Measurements from ENCODE around the gene PNKD.

The PNKD gene

DNA sequence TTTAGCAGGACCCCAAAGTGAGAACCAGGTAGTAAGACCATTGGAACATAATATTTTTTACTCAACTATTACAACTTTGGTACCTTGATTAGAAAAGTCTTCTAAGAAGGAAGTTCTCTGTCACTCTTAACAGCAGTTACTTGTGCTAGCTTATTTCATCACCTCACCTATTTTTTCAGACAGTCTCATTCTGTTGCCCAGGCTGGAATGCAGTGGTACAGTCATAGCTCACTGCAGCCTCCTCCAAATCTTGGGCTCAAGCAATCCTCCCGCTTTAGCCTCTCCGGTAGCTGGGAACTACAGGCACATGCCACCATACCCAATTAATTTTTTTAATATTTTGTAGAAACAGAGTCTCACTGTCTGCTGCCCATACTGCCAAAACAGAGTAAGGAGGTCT, 35.3 kb upstream of the PNKD start:
- H3K79me2 ChIP-seq (ENCODE audit: low read length) = peaks cover 76% of the 10 kb centered on the region
- peaks cover 38% of the 10 kb centered on the region for H4K20me1 ChIP-seq (ENCODE audit: insufficient read depth, low read length)
- TF ChIP-seq EZH2phosphoT487 (IDR thresholded peaks at IDR 0.05; ENCODE audit: low read depth) = no peak

DNA sequence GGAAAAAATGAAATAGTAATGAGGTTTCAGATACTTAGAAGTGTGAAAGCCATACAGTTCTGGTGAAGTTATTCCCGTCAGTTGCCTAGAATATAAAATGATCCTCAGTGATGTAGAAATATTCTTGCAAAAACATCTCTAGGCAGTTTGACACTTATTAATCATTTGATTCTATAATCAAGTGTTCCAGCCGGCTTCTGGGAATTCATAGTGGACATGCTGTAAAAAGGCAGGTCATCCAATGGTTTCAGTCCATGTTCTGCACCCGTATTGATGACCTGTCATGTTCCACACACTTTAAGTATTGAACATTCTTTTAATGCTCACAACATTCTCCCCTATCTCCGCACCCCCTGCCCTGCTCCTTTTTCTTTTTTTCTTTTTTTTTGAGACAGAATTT, 33.5 kb upstream of the PNKD start:
- Histone ChIP-seq H3K4me1 (ENCODE audit: low read length) (no peaks in the 10 kb centered on the region), H3K9ac (ENCODE audit: low read length) (no peak overlapping the region), H3K9me3 (ENCODE audit: insufficient read depth, low read length) (no peaks in the 10 kb centered on the region), H3K27me3 (ENCODE audit: low read depth, low read length) (no peaks in the 10 kb centered on the region), H3K27ac (ENCODE audit: low read length) (no peak overlapping the region), H3K4me2 (ENCODE audit: low read length) (no peak overlapping the region), H3K4me3 (ENCODE audit: low read length) (no peak overlapping the region), H4K20me1 (ENCODE audit: insufficient read depth, low read length) (peaks cover 40% of the 10 kb centered on the region), H3K36me3 (replicated peaks; ENCODE audit: low read depth, low read length) (peaks cover 73% of the 10 kb centered on the region), H3K79me2 (ENCODE audit: low read length) (peaks cover 69% of the 10 kb centered on the region), H2AFZ (ENCODE audit: low read depth, low read length) (no peak overlapping the region)
- TF ChIP-seq, protein P1, sequence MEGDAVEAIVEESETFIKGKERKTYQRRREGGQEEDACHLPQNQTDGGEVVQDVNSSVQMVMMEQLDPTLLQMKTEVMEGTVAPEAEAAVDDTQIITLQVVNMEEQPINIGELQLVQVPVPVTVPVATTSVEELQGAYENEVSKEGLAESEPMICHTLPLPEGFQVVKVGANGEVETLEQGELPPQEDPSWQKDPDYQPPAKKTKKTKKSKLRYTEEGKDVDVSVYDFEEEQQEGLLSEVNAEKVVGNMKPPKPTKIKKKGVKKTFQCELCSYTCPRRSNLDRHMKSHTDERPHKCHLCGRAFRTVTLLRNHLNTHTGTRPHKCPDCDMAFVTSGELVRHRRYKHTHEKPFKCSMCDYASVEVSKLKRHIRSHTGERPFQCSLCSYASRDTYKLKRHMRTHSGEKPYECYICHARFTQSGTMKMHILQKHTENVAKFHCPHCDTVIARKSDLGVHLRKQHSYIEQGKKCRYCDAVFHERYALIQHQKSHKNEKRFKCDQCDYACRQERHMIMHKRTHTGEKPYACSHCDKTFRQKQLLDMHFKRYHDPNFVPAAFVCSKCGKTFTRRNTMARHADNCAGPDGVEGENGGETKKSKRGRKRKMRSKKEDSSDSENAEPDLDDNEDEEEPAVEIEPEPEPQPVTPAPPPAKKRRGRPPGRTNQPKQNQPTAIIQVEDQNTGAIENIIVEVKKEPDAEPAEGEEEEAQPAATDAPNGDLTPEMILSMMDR (IDR thresholded peaks at IDR 0.05; ENCODE audit: low read depth, low read length) = no peak
- TF ChIP-seq EZH2phosphoT487 (IDR thresholded peaks at IDR 0.05; ENCODE audit: low read depth) = no peak

More for the DNA sequence above, 35.3 kb upstream of the PNKD start:
- peaks cover 74% of the 10 kb centered on the region for H3K36me3 ChIP-seq (replicated peaks; ENCODE audit: low read depth, low read length)
- H3K9ac ChIP-seq (ENCODE audit: low read length) = no peak overlapping the region
- no peak overlapping the region for H3K27ac ChIP-seq (ENCODE audit: low read length)
- H3K9me3 ChIP-seq (ENCODE audit: insufficient read depth, low read length) = no peaks in the 10 kb centered on the region
- H2AFZ ChIP-seq (ENCODE audit: low read depth, low read length) = no peak overlapping the region
- no peak overlapping the region for H3K4me2 ChIP-seq (ENCODE audit: low read length)
- no peaks in the 10 kb centered on the region for H3K27me3 ChIP-seq (ENCODE audit: low read depth, low read length)
- peaks cover 16% of the 10 kb centered on the region for H3K4me1 ChIP-seq (ENCODE audit: low read length)
- H3K4me3 ChIP-seq (ENCODE audit: low read length) = no peak overlapping the region

DNA sequence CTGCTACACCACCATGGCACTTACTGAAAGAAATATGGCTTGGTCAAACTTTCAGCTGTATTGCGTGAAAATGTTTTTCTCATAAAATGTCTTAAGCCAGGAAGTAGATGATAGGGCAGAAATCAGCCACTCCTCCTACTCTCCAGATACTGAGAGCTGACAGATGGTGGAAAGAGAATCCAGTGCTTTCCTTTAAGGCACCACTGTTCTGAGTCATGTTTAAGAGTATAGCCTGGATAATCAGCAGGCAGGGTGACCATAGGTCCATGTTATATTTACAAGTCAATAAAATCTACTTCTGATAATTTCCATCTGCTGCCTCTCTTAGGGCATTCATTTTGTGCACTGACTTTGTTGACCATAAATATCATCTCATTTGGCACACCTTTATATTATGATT, 31.4 kb upstream of the PNKD start:
- Histone ChIP-seq H3K36me3 (replicated peaks; ENCODE audit: low read depth, low read length) (peaks cover 78% of the 10 kb centered on the region), H3K9ac (ENCODE audit: low read length) (no peak overlapping the region), H3K79me2 (ENCODE audit: low read length) (peaks cover 66% of the 10 kb centered on the region), H3K4me3 (ENCODE audit: low read length) (no peak overlapping the region), H3K9me3 (ENCODE audit: insufficient read depth, low read length) (no peaks in the 10 kb centered on the region), H4K20me1 (ENCODE audit: insufficient read depth, low read length) (peaks cover 44% of the 10 kb centered on the region), H3K27ac (ENCODE audit: low read length) (no peak overlapping the region), H3K4me1 (ENCODE audit: low read length) (no peaks in the 10 kb centered on the region), H3K4me2 (ENCODE audit: low read length) (no peak overlapping the region), H3K27me3 (ENCODE audit: low read depth, low read length) (no peaks in the 10 kb centered on the region), H2AFZ (ENCODE audit: low read depth, low read length) (no peak overlapping the region)
- TF ChIP-seq, protein P1 (IDR thresholded peaks at IDR 0.05; ENCODE audit: low read depth, low read length) = no peak
- TF ChIP-seq EZH2phosphoT487 (IDR thresholded peaks at IDR 0.05; ENCODE audit: low read depth) = no peak

DNA sequence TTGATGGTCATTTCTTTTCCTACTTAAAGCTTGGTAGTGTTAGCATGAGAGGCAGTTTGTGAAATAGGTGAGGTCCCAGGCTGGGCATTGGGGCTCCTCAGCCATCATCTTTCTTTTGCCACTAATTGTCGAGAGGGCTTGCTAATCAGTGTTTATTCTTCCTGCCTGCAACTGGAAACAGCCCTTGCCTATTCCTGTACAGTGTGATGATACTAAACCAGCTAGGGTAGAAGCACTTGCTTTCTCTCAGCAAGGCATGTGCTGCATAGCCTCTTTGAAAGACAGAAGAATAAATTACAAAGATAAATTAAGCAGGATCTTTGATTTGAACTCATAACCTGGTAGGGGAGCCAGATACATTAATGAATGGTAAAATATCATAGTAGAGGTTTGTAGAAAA, 26.1 kb upstream of the PNKD start:
- Histone ChIP-seq H3K36me3 (replicated peaks; ENCODE audit: low read depth, low read length) (peaks cover 75% of the 10 kb centered on the region), H3K27ac (ENCODE audit: low read length) (no peak overlapping the region), H3K4me1 (ENCODE audit: low read length) (no peaks in the 10 kb centered on the region), H3K27me3 (ENCODE audit: low read depth, low read length) (no peaks in the 10 kb centered on the region), H3K9ac (ENCODE audit: low read length) (no peak overlapping the region), H3K79me2 (ENCODE audit: low read length) (peaks cover 41% of the 10 kb centered on the region), H2AFZ (ENCODE audit: low read depth, low read length) (no peak overlapping the region), H3K4me2 (ENCODE audit: low read length) (no peak overlapping the region), H4K20me1 (ENCODE audit: insufficient read depth, low read length) (peaks cover 32% of the 10 kb centered on the region), H3K4me3 (ENCODE audit: low read length) (no peak overlapping the region), H3K9me3 (ENCODE audit: insufficient read depth, low read length) (no peaks in the 10 kb centered on the region)
- TF ChIP-seq, protein P1 (IDR thresholded peaks at IDR 0.05; ENCODE audit: low read depth, low read length) = no peak
- TF ChIP-seq EZH2phosphoT487 (IDR thresholded peaks at IDR 0.05; ENCODE audit: low read depth) = no peak

DNA sequence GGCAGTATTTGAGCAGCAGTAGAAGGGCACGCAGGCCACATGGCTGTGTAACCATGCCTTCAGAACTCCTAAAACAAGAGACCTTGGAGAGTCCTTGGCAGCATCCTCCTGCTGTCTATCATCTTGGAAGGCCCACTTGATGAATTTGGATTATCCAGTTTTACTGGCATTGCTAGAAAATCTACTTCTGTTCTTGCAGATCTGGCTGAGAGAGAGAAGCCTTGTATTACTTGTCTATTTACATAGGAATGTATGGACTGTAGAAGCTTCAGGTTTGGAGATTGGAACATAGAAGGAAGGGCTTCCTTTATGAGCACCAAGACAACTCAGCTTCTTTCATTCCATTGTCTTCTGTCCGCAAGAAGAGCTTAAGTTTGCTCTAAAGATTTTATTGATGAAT, 25.7 kb upstream of the PNKD start:
- H3K27me3 ChIP-seq (ENCODE audit: low read depth, low read length) = no peaks in the 10 kb centered on the region
- no peak overlapping the region for H3K4me3 ChIP-seq (ENCODE audit: low read length)
- H4K20me1 ChIP-seq (ENCODE audit: insufficient read depth, low read length) = peaks cover 32% of the 10 kb centered on the region
- H3K4me2 ChIP-seq (ENCODE audit: low read length) = no peak overlapping the region
- no peaks in the 10 kb centered on the region for H3K9me3 ChIP-seq (ENCODE audit: insufficient read depth, low read length)
- peaks cover 78% of the 10 kb centered on the region for H3K36me3 ChIP-seq (replicated peaks; ENCODE audit: low read depth, low read length)
- no peak overlapping the region for H3K9ac ChIP-seq (ENCODE audit: low read length)
- TF ChIP-seq, protein P1 (IDR thresholded peaks at IDR 0.05; ENCODE audit: low read depth, low read length) = no peak
- no peak for TF ChIP-seq EZH2phosphoT487 (IDR thresholded peaks at IDR 0.05; ENCODE audit: low read depth)
- no peaks in the 10 kb centered on the region for H3K4me1 ChIP-seq (ENCODE audit: low read length)
- no peak overlapping the region for H3K27ac ChIP-seq (ENCODE audit: low read length)
- no peak overlapping the region for H2AFZ ChIP-seq (ENCODE audit: low read depth, low read length)
- peaks cover 44% of the 10 kb centered on the region for H3K79me2 ChIP-seq (ENCODE audit: low read length)
